Duodenal mucosa (tissue), 2 donors: ENCODE measurements around the gene SEC31A.
"Not testable (repeated sequence)": the region's sequence is repeated elsewhere in the genome, so short reads cannot be mapped to it uniquely, and the experiment has no call there.

Experiments used
- H3K27ac ChIP-seq: one replicate; pipeline ENCODE4 v1.7.0; 2013; ENCODE audit warnings: low read depth, low read length
- H3K27me3 ChIP-seq, 2 donors: one replicate each; pipeline ENCODE4 v1.7.0; 2013; ENCODE audit warnings: low read length in 2 of 2, control low read depth in 1 of 2; ENCODE audit not compliant: insufficient read depth in 2 of 2, control insufficient read depth in 1 of 2
- H3K36me3 ChIP-seq, 2 donors: one replicate each; pipeline ENCODE4 v1.7.0; 2013; ENCODE audit warnings: low read length in 2 of 2, control low read depth in 1 of 2; ENCODE audit not compliant: insufficient read depth in 2 of 2, control insufficient read depth in 1 of 2
- H3K4me1 ChIP-seq, 2 donors: one replicate each; pipeline ENCODE4 v1.7.0; 2013; ENCODE audit warnings: low read length in 2 of 2, control low read depth in 1 of 2; ENCODE audit not compliant: insufficient read depth in 2 of 2, control insufficient read depth in 1 of 2
- H3K4me3 ChIP-seq, 2 donors: one replicate each; pipeline ENCODE4 v1.7.0; 2013; ENCODE audit warnings: low read length in 2 of 2, low read depth in 1 of 2
- H3K9ac ChIP-seq, 2 donors: one replicate each; pipeline ENCODE4 v1.7.0; 2013; ENCODE audit warnings: low read length in 2 of 2, low read depth in 1 of 2
- H3K9me3 ChIP-seq, 2 donors: one replicate each; pipeline ENCODE4 v1.7.0; 2013; ENCODE audit warnings: low read length in 2 of 2, control low read depth in 1 of 2; ENCODE audit not compliant: control insufficient read depth in 1 of 2

SEC31A gene, protein sequence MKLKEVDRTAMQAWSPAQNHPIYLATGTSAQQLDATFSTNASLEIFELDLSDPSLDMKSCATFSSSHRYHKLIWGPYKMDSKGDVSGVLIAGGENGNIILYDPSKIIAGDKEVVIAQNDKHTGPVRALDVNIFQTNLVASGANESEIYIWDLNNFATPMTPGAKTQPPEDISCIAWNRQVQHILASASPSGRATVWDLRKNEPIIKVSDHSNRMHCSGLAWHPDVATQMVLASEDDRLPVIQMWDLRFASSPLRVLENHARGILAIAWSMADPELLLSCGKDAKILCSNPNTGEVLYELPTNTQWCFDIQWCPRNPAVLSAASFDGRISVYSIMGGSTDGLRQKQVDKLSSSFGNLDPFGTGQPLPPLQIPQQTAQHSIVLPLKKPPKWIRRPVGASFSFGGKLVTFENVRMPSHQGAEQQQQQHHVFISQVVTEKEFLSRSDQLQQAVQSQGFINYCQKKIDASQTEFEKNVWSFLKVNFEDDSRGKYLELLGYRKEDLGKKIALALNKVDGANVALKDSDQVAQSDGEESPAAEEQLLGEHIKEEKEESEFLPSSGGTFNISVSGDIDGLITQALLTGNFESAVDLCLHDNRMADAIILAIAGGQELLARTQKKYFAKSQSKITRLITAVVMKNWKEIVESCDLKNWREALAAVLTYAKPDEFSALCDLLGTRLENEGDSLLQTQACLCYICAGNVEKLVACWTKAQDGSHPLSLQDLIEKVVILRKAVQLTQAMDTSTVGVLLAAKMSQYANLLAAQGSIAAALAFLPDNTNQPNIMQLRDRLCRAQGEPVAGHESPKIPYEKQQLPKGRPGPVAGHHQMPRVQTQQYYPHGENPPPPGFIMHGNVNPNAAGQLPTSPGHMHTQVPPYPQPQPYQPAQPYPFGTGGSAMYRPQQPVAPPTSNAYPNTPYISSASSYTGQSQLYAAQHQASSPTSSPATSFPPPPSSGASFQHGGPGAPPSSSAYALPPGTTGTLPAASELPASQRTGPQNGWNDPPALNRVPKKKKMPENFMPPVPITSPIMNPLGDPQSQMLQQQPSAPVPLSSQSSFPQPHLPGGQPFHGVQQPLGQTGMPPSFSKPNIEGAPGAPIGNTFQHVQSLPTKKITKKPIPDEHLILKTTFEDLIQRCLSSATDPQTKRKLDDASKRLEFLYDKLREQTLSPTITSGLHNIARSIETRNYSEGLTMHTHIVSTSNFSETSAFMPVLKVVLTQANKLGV

DNA sequence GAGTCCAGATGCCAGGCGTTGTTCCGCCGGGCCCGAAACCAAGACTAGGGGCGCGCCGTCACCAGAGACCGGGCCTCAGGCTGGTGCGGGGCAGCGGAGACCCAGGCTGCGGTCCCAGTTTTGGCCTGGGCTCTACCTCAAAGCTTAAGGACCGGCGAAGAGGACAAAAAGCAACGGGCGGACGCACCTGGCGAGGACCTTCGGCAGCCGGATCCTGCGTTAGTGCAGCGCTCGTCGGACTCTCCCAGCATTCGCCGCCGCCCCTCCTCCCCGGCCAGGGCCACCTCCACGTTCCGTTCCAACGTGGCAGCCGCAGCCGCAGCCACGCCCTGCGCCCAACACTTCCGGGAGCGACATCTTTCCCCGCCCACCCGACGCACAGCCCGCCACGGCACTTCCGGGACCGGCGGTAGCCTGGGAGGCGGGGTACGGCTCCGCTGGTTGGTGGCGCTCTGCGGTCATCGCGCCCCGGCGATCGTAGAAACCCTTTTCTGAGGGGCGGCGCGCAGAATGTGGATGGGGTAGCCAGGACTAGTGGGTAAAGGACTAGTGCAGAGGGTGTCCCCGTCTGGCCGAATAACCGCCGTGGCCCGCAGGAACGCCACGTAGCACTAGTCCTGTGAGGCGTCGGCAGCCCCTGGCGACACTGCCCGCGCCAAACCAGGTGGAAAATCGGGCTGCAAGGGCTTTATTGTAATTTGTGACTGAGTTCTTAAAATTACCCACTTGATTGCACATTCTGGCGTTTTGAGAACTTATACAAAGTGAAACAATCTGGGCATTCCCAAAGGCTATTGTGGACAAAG lies at the start of gene SEC31A:
Gene SEC31A, minus strand, starts transcription at position 253 of the 806 bp plus-strand sequence. CDS start 9,217 bp downstream, outside the sequence.
- Histone ChIP-seq H3K4me1 (peaks cover 29 to 31% of the 10 kb centered on the region in 2 donors), H3K4me3 (peak within 1 kb of the TSS; percentile 90 to 95), H3K27ac (peak within 1 kb of the TSS; percentile 98), H3K9ac (peak within 1 kb of the TSS; percentile 97 to 98), H3K9me3 (no peaks in the 10 kb centered on the region), H3K36me3 (peaks cover 13% of the 10 kb centered on the region in 2 donors), H3K27me3 (no peaks in the 10 kb centered on the region)

DNA sequence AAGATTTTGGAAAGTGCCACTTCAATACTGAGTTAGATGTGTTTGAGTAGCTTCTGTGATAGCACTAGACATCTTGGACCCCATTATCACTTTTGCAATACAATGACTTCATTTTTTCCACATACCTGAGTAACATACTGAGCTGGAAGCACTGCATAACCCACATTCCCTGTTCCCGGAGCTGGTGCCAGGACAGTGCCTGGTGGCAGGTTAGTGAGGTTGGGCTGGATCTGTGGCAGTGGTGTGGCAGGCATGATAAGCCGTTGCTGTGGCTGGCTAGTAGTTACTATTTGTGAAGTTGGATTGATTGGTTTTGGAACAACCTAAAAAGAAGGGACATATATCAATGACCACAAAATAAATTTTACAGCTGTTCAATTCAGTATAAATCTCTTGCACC lies 48.5 kb upstream of the SEC31A start:
- Histone ChIP-seq H3K9me3 (no peaks in the 10 kb centered on the region), H3K9ac (no peak overlapping the region), H3K27me3 (no peaks in the 10 kb centered on the region), H3K4me1 (no peaks in the 10 kb centered on the region), H3K36me3 (peaks cover 10 to 47% of the 10 kb centered on the region in 2 donors), H3K4me3 (no peak overlapping the region), H3K27ac (no peak overlapping the region)

DNA sequence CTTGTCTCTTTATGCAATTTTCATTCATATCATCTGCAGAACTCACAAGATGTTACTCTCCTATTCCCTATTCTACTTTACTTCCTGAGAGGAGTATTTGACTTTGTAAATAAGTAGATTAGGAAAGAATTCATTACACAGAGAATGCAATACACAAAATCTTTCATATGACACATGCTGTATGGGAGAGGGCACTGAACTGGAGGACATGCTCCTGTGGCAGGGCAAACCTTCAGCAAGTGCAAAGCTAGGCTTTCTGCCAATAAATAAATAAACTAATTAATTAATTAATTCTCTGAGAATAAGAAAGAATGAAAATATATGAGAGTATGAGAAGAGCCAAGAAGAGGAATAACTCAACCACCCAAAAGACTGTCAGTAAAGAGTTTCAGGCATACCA lies 43.5 kb upstream of the SEC31A start:
- H3K4me3 ChIP-seq: no peak overlapping the region
- peaks cover 10 to 54% of the 10 kb centered on the region in 2 donors for H3K36me3 ChIP-seq
- H3K9ac ChIP-seq: no peak overlapping the region
- no peaks in the 10 kb centered on the region for H3K27me3 ChIP-seq
- no peak overlapping the region for H3K27ac ChIP-seq
- no peaks in the 10 kb centered on the region for H3K9me3 ChIP-seq
- H3K4me1 ChIP-seq: no peaks in the 10 kb centered on the region

GRCh38 chr4:82930848-82931755 lies 40.1 kb upstream of the SEC31A start:
- Histone ChIP-seq H3K27ac (no peak overlapping the region), H3K36me3 (peaks cover 9 to 32% of the 10 kb centered on the region in 2 donors), H3K9ac (no peak overlapping the region), H3K9me3 (no peaks in the 10 kb centered on the region), H3K4me3 (no peak overlapping the region), H3K27me3 (no peaks in the 10 kb centered on the region), H3K4me1 (no peaks in the 10 kb centered on the region)

- Histone ChIP-seq H3K4me3 (no peak overlapping the region), H3K9ac (no peak overlapping the region), H3K27me3 (no peaks in the 10 kb centered on the region), H3K27ac (no peak overlapping the region), H3K36me3 (peaks cover 0 to 15% of the 10 kb centered on the region in 2 donors), H3K4me1 (peaks cover 0 to 6% of the 10 kb centered on the region in 2 donors), H3K9me3 (no peaks in the 10 kb centered on the region)
These were observed 30.8 kb upstream of the SEC31A start for GRCh38 chr4:82921795-82922194.

DNA sequence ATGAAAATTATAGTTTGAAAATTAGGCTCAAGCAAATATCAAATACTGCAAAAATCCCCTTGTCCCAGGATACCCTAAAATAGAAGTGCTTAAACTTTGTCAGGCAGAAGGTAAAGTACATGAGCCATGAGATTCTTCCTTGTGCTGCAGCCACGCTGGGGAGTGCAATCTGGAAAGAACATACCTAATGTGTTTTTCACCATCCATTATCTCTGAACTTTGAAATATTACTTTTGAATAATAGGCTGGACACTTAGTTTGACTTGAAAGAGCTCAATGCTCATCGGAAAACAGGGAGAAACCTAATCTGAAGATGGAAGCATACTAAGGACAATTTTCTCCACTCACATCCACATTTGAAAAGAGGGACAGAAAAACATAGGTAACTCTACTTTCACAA lies 28.4 kb upstream of the SEC31A start:
- Histone ChIP-seq H3K36me3 (peaks cover 0 to 15% of the 10 kb centered on the region in 2 donors), H3K4me3 (no peak overlapping the region)

GRCh38 chr4:82918091-82918490 lies 27.1 kb upstream of the SEC31A start:
- no peak overlapping the region for H3K4me3 ChIP-seq
- H3K9me3 ChIP-seq: no peaks in the 10 kb centered on the region
- no peak overlapping the region for H3K9ac ChIP-seq
- H3K36me3 ChIP-seq: peaks cover 0 to 15% of the 10 kb centered on the region in 2 donors
- H3K4me1 ChIP-seq: peaks cover 0 to 6% of the 10 kb centered on the region in 2 donors
- H3K27ac ChIP-seq: no peak overlapping the region
- no peaks in the 10 kb centered on the region for H3K27me3 ChIP-seq

More for the DNA sequence above, 28.4 kb upstream of the SEC31A start:
- H3K9ac ChIP-seq: no peak overlapping the region
- H3K27me3 ChIP-seq: no peaks in the 10 kb centered on the region
- H3K4me1 ChIP-seq: peaks cover 0 to 6% of the 10 kb centered on the region in 2 donors
- no peak overlapping the region for H3K27ac ChIP-seq
- no peaks in the 10 kb centered on the region for H3K9me3 ChIP-seq

DNA sequence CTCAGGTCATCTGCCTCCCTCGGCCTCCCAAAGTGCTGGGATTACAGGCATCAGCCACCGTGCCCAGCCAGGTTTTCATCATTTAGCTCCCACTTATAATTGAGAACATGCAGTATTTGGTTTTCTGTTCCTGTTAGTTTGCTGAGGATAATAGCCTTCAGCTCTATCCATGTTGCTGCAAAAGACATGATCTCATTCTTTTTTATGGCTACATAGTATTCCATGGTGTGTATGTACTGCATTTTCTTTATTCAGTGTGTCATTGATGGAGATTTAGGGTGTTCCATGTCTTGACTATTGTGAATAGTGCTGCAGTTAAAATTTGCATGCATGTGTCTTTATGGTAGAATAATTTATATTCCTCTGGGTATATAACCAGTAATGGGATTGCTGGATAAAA lies 23.0 kb upstream of the SEC31A start:
- H3K4me3 ChIP-seq, H3K9ac ChIP-seq, H3K9me3 ChIP-seq, H3K4me1 ChIP-seq, H3K27ac ChIP-seq, H3K27me3 ChIP-seq: not testable (repeated sequence)
- H3K36me3 ChIP-seq: peaks cover 0 to 15% of the 10 kb centered on the region in 2 donors
